Pancreas (tissue), 10 donors: ENCODE results near the gene TMEM132C. TPM values are rescaled to one million over a fixed set of nuclear protein-coding genes. Genes with fewer than 3 reads are reported as not detected.
A peak's percentile ranks its signal among the peaks of the same experiment; 100 is the strongest.

Source experiments
- ATAC-seq, 4 donors: fragments of 200-7000 bp; cut with Tn5 transposase; one replicate each; pipeline versions ENCODE4 v1.8.0 to v1.9.1; 2020; ENCODE audit warnings: mild to moderate bottlenecking in 4 of 4, moderate library complexity in 4 of 4
- DNase-seq, 6 donors: peaks; one replicate each; pipeline ENCODE4 v3.0.0-alpha.2; 2020
- FAIRE-seq: peaks from 2 replicates; lab custom pipeline; 2012; peaks lifted over from hg19 to GRCh38; lab: Jason Lieb, UNC
- H3K27ac ChIP-seq, 4 donors: fragments of 200-600 bp; sonication (generic); 1 replicate in 3 of 4; 2 replicates in 1 of 4; pipeline versions ENCODE4 v1.5.0 to v1.8.0; 2020
- H3K27me3 ChIP-seq, 4 donors: fragments of 200-600 bp; one replicate each; pipeline ENCODE4 v1.8.0; 2021
- H3K36me3 ChIP-seq, 3 donors: fragments of 200-600 bp; sonication (generic) in 1 of 3; one replicate each; pipeline versions ENCODE4 v1.5.0 to v1.8.0; 2020 to 2021
- H3K4me1 ChIP-seq, 3 donors: fragments of 200-600 bp; one replicate each; pipeline ENCODE4 v1.8.0; 2021
- H3K4me3 ChIP-seq, 4 donors: fragments of 200-600 bp; sonication (generic) in 2 of 4; one replicate each; pipeline versions ENCODE4 v1.5.0 to v1.8.0; 2020 to 2021
- H3K9me3 ChIP-seq, 4 donors: fragments of 200-600 bp; one replicate each; pipeline ENCODE4 v1.8.0; 2021
- CTCF ChIP-seq, 4 donors: fragments of 200-600 bp; sonication (generic) in 3 of 4; IDR thresholded peaks; one replicate each; pipeline versions ENCODE4 v1.5.0 to v1.8.0; 2021; ENCODE audit warnings: antibody characterized with exemption in 4 of 4
- WGBS, 2 donors: extraction: QIAGEN DNeasy Blood & Tissue Kit; methylation state at CpG; one replicate each; pipeline ENCODE4 v1.1.7; 2013; 5-methylcytosine and 5-hydroxymethylcytosine counted together
- intact Hi-C, 3 donors: fragments of 100-400 bp; cut with DNase I; formaldehyde crosslinking; loops; one replicate each; pipeline versions ENCODE4 v1.11.1 to v1.14.2; 2022
- polyA plus RNA-seq, 2 donors: library from polyadenylated mRNA; stranded (reverse); fragments of 200-250 nt; gene quantifications; one replicate each; pipeline ENCODE4 v1.2.3, GENCODE V29; 2013
- total RNA-seq, 6 donors: library from RNA; stranded (reverse); fragmentation: NEBNext Ultra II Directional in 4 of 6; extraction: Animal tissue kit (Norgen Biotek cat#: 25700) in 4 of 6; gene quantifications; one replicate each; pipeline versions ENCODE4 v1.2.1 to v1.2.4, GENCODE V29; 2021 to 2023
- donor health status: healthy with polysubstance abuse.
- donor health status: DM: no; HTN: no; CAD: no; lungs with moderate emphysema.
- donor health status: DM: no; HTN: no; CAD: no.
- donor health status: control.
- donor health status: control.
- donor health status: Bipolar disorder and iron deficiency.
- donor health status: DM: yes; HTN: yes; CAD: no.
- donor health status: DM: no; HTN: no; CAD: no.
- donor health status: DM: no; HTN: no; CAD: no.
- donor health status: DM: yes; HTN: yes; CAD: no.

Gene TMEM132C
- total and polyA plus RNA-seq, 8 donors = 0.63 to 5.8 (median 3.1) TPM

- Histone ChIP-seq H3K9me3 (no peaks in the 10 kb centered on the region), H3K4me3 (no peak overlapping the region), H3K27ac (no peak overlapping the region), H3K36me3 (no peaks in the 10 kb centered on the region), H3K27me3 (no peaks in the 10 kb centered on the region), H3K4me1 (no peaks in the 10 kb centered on the region)
- WGBS, 2 donors = 52 to 70% methylated on average over 3 of the region's 3 CpGs
- FAIRE-seq = no peak
- TF ChIP-seq CTCF (IDR thresholded peaks at IDR 0.05) = no peak
- no peak for DNase-seq
- ATAC-seq = no peak
- intact Hi-C loops = no loop called here
Observed at GRCh38 chr12:128548949-128549348, 282.0 kb downstream of the TMEM132C start.

DNA sequence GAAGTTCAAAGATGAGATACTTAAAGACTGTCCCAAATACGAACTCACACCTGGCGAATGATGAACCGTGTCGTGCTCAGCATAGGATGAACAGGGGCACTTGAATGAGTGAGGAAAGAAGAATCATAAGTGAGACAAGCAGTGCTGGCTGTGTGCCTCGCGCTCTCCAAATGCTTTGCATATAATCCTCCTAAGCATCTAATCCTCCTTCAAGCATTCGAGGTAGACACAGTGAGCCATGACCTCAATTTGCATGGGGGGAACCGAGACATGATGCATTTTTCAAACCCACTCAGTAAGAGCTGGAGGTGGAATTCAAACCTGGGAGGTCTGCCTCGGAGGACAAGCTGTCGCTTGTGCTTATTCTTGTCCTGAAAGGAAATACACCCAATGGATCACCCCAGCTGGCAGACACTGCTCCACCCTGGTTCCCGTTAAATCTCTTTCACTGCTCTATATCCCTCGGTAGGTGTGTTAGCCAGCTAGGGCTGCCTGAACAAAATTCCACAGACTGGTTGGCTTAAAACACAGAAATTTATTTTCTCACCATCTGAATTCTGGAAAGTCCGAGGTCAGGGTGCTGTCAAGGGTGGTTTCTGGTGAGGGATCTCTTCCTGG is 282.7 kb downstream of the TMEM132C start:
- no peaks in the 10 kb centered on the region for H3K36me3 ChIP-seq
- ATAC-seq (no peak), FAIRE-seq (no peak), DNase-seq (no peak)
- no peak overlapping the region for H3K4me3 ChIP-seq
- intact Hi-C loops = no loop called here
- no peaks in the 10 kb centered on the region for H3K9me3 ChIP-seq
- H3K4me1 ChIP-seq = no peaks in the 10 kb centered on the region
- H3K27ac ChIP-seq = no peak overlapping the region
- no peaks in the 10 kb centered on the region for H3K27me3 ChIP-seq
- TF ChIP-seq CTCF (IDR thresholded peaks at IDR 0.05) = no peak
- WGBS, 2 donors = 57 to 66% methylated on average over 13 of the region's 13 CpGs

GRCh38 chr12:128551266-128551665 is 284.3 kb downstream of the TMEM132C start:
- DNase-seq (peak in 1 of 6 donors; percentile 14), FAIRE-seq (no peak), ATAC-seq (peak in 3 of 4 donors; percentile 32 to 82 (median 82))
- intact Hi-C loops = no loop called here
- Histone ChIP-seq H3K27me3 (no peaks in the 10 kb centered on the region), H3K36me3 (no peaks in the 10 kb centered on the region), H3K4me3 (no peak overlapping the region), H3K4me1 (no peaks in the 10 kb centered on the region), H3K27ac (no peak overlapping the region), H3K9me3 (no peaks in the 10 kb centered on the region)
- TF ChIP-seq CTCF (IDR thresholded peaks at IDR 0.05) = no peak
- 14 to 16% methylated on average over 9 of the region's 9 CpGs for WGBS, 2 donors

GRCh38 chr12:128554546-128555304 is 287.8 kb downstream of the TMEM132C start:
- intact Hi-C loops = no loop called here

More at GRCh38 chr12:128554546-128555304, 287.8 kb downstream of the TMEM132C start:
- no peaks in the 10 kb centered on the region for H3K27me3 ChIP-seq
- FAIRE-seq (no peak), DNase-seq (no peak), ATAC-seq (no peak)
- H3K27ac ChIP-seq = no peak overlapping the region
- no peaks in the 10 kb centered on the region for H3K9me3 ChIP-seq
- 38 to 52% methylated on average over 12 of the region's 12 CpGs for WGBS, 2 donors
- H3K4me3 ChIP-seq = no peak overlapping the region
- H3K4me1 ChIP-seq = no peaks in the 10 kb centered on the region
- no peak for TF ChIP-seq CTCF (IDR thresholded peaks at IDR 0.05)
- no peaks in the 10 kb centered on the region for H3K36me3 ChIP-seq
